ENCODE results near the gene CEP78. TPM values are rescaled to one million over a fixed set of nuclear protein-coding genes. Genes with fewer than 3 reads are reported as not detected.
A peak's percentile ranks its signal among the peaks of the same experiment; 100 is the strongest.
"Not testable (repeated sequence)": the region's sequence is repeated elsewhere in the genome, so short reads cannot be mapped to it uniquely, and the experiment has no call there.

The CEP78 gene
- total RNA-seq (2014; rRNA removed; shearing (Covaris generic)): 28.0 and 32.3 TPM in 2 replicates

DNA sequence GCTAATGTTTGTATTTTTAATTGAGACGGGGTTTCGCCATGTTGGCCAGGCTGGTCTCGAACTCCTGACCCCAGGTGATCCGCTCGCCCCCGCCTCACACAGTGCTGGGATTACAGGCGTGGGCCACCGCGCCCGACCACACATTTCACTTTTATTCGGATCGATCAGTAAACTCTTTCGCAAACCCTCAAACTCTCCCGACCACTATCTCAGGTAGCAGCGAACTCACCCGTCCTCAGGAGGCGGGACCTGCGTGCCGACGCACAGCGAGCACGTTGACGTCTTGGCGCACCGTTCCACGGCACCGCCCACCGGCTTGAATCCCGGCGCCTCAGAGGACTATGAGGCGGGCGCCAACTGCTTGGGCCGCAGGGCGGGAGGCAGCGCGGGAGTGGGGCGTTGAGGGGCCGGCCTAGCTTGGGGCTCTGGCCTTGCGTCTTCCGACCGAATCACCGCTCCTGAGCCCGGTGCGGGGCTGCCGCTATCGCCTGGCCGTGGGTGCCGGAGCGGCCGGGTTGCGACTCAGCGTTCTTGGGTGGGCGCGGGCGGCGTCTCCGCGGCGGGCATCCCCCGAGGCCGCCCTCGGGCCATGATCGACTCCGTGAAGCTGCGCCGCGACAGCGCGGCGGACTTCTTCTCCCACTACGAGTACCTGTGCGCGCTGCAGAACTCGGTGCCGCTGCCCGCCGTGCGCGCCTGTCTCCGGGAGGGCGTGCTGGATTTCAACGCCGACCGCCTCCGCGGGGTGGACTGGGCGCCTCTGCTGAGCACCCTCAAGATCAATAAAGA lies at the start of gene CEP78:
Gene CEP78 (plus strand): TSS at position 314 of the 789 bp plus-strand sequence. CDS start 276 bp downstream, at position 590.
- peak; percentile 88 for DNase-seq (ENCODE audit: low read depth)

DNA sequence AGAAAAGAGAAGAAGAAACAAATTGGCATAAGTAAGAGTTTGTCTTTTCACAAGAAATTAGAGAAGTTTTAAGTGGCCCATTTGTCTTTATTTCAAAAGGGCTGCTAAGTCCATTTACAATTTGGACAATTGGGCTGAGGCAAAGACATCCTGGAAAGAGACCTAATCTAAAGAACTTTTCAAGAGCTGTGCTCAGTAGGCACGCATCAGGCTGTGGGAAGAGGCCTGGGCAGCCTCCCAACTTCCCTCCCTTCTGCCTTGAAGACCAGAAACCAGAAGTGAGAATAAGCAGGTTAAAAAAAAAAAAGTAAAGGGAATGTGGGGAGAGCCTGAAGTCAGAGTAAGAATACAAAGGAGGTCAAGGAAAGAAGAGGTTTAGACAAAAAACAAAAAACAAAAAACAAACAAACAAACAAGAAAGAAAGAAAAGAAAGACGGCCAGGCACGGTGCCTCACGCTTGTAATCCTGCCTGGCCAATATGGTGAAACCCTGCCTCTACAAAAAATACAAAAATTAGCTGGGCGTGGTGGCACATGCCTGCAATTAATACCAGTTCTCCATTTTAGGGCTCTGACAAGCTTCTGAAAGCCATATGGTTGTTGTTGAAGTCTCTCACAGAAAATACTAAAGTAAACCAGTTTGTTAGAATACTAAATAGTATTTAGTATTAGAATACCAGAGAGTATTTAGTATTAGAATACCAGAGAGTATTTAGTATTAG lies 48.0 kb upstream of the CEP78 start:
- DNase-seq (ENCODE audit: low read depth): no peak

GRCh38 chr9:78188594-78188993 lies 47.3 kb upstream of the CEP78 start:
- no peak for DNase-seq (ENCODE audit: low read depth)

DNA sequence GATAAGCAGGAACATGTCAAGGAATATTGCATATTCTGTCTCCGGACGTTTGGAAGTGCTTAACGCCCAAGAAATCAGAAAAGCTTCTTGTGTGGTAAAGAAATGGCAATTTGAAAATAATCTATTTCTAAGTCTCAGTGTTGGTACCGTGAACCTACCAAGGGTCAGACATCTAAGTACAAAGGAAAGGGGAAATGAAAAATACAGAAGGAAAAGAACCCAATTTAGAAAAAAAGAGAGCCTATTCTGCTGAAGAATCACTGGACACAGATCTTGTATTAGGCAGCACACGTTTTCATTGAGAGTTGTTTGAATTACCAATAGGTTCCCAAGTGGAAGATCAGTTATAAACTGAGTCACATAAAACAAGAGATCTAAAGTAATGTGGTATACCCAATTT lies 46.9 kb upstream of the CEP78 start:
- DNase-seq (ENCODE audit: low read depth): no peak

DNA sequence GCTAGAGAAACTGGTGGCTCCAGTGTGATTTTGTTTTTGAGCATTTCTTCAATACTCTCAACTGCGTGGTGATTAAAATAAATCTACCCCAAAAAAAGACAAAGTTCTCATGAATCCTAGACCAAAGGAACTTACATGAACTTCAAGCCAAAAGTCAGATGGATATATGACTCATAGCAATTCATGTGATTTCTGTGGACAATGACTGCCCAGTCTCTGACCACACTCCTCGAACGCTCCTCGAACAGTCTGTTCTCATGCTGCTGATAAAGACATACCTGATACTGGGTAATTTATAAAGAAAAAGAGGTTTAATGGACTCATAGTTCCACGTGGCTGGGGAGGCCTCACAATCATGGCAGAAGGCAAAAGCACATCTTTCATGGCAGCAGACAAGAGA lies 46.4 kb upstream of the CEP78 start:
- DNase-seq (ENCODE audit: low read depth): peak; percentile 55

DNA sequence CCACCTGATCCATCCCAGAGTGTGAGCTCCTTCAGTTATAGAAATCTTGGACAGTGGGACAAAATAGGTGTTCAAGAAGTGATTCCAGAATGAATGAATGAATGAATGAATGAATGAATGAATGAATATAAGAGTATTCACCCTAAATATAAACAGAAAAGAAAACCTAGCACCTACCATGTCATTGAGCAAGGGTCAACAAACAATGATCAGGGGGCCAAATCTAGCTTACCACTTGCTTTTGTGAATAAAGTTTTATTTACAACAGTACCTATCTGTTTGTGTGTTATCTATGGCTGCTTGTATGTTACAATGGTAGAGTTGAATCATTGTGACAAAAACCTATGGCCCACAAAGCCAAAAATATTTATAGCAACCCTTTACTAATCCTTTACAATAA lies 43.9 kb upstream of the CEP78 start:
- no peak for DNase-seq (ENCODE audit: low read depth)

GRCh38 chr9:78196258-78196657 lies 39.6 kb upstream of the CEP78 start:
- no peak for DNase-seq (ENCODE audit: low read depth)

GRCh38 chr9:78201158-78201777 lies 34.6 kb upstream of the CEP78 start:
- DNase-seq (ENCODE audit: low read depth): peak; percentile 33

- DNase-seq (ENCODE audit: low read depth): no peak
Measured at GRCh38 chr9:78207319-78207718, 28.6 kb upstream of the CEP78 start.

GRCh38 chr9:78207901-78208300 lies 28.0 kb upstream of the CEP78 start:
- no peak for DNase-seq (ENCODE audit: low read depth)

DNA sequence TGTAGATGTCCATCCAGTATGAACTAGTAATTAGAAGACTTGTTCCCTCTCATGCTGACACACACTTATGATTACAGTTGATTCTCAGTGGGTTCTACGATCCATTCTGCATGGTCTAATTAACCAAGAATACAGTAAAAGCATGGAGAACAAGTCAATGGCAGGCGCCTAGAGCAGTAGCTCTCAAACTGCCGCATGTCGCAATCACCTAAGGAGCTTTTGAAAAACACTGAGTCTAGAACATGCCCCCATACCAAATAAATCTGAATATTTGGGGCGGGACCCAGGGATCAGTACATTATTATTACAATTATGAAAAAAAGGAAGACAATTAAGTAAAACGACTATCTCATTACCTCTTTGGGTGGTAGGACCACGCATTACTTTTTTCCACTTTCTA lies 26.7 kb upstream of the CEP78 start:
- DNase-seq (ENCODE audit: low read depth): no peak

- no peak for DNase-seq (ENCODE audit: low read depth)
Measured at GRCh38 chr9:78210841-78211301, 25.0 kb upstream of the CEP78 start.

GRCh38 chr9:78212868-78213267 lies 23.0 kb upstream of the CEP78 start:
- no peak for DNase-seq (ENCODE audit: low read depth)

GRCh38 chr9:78213712-78214111 lies 22.2 kb upstream of the CEP78 start:
- peak; percentile 25 for DNase-seq (ENCODE audit: low read depth)

DNA sequence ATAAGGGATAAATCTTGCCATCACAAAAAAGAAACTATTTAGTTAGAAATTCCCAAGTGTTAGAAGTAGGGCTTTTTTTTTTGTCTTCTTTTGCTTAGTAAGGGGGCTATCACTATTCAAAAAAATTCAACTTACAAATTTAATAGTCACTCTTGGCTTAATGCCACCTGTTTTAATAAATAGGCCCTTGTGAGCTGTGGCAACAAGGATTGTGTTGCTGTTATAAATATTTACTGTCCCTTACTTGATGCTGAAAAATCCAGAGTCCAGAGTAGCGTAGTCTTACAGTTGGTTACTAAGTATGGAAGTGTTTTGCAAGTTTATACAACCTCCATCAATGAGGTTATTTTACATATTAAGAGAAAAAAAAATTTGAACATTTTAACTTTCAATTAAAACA lies 21.4 kb upstream of the CEP78 start:
- DNase-seq (ENCODE audit: low read depth): no peak

DNA sequence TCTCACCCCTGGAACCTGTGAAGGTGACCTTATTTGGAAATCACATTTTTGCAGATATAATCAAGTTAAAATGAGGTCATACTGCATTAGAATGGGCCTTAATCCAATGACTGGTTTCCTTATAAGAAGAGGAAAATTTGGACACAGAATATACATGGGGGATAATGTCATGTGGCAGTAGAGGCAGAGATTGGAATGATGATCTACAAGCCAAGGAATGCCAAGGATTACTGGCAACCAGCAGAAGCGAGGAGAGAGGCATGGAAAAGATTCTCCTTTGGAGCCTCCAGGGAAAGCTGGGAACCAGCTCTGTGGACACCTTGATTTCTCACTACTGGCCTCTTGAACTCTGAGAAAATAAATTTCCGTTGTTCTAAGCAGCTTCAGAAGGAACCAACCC lies 20.2 kb upstream of the CEP78 start:
- no peak for DNase-seq (ENCODE audit: low read depth)

DNA sequence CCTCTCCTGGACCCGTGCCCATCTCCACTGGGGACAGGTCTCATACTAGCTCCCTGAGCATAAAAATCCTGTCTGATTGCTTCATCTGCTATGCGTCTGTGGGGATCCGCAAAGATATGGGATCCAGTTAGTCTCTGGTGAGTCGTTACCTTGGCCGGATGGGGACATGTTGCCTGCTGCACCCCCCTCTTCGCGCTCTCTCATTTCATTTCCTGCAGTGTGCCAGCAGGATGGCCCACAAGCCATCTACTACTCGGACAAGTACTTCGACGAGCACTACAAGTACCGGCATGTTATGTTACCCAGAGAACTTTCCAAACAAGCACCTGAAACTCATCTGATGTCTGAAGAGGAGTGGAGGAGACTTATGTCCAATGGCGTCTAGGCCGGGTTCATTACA lies 17.0 kb upstream of the CEP78 start:
- no peak for DNase-seq (ENCODE audit: low read depth)

DNA sequence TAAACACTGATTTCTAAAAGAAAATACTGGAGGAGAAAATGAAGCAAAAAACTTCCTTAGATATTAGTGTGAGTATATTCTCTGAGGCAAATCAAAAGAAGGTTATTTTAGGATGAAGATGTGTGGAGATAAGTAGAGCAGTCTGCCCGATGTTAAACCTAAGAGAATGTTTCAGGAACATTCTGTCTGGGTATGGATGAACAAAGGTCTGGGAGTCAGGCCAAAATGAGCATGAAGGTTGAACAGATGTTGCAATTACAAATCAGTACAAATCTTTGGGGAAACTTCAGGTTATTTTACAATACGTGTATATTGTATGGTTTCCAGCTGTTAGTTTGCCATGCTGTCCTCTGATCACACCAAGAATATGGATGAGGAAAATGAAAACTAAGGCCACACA lies 14.4 kb upstream of the CEP78 start:
- no peak for DNase-seq (ENCODE audit: low read depth)

DNA sequence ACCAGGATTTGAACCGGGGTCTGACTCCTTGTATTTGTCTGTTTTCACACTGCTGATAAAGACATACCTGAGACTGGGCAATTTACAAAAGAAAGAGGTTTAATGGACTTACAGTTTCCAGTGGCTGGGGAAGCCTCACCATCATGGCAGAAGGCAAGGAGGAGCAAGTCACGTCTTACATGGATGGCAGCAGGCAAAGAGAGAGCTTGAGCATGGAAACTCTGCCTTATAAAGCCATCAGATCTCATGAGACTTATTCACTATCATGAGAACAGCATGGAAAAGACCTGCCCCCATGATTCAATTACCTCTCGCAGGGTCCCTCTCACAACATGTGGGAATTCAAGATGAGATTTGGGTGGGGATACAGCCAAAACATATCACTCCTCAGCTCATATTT lies 14.0 kb upstream of the CEP78 start:
- not testable (repeated sequence) for DNase-seq (ENCODE audit: low read depth)

DNA sequence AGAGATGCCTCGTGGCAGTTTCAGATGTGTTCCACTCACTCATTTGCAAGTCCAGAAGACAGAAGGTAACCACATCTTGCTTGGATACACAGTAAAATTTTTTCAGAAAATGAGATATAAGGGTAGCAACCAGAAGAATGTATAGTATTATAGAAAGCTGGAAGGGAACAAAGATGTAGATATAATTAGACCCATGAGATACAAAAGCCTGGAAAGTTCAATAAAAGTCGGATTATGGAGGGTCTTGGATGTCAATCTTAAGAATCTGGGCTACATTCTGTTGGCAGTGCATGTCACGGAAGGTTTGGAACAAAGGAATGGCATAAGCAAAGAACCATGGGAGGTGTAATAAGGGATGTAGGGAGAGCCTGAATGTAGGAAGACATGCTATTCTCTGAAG lies 5.1 kb upstream of the CEP78 start:
- DNase-seq (ENCODE audit: low read depth): no peak

DNA sequence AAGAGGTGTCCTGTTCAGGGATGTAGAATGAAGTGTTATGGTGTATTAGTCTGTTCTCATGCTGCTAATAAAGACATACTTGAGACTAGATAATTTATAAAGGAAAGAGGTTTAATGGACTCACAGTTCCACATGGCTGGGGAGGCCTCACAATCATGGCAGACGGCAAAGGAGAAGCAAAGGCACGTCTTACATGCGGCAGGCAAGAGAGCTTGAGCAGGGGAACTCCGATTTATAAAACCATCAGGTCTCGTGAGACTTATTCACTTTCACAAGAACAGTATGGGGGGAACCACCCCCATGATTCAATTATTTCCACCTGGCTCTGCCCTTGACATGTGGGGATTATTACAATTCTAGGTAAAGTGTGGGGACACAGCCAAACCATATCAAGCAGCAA lies 3.4 kb upstream of the CEP78 start:
- not testable (repeated sequence) for DNase-seq (ENCODE audit: low read depth)

- peak; percentile 15 for DNase-seq (ENCODE audit: low read depth)
Measured at GRCh38 chr9:78234810-78235209, 1.1 kb upstream of the CEP78 start.
